Stimulated activated CD8-positive, alpha-beta memory T cell treated with anti-CD3 and anti-CD28 coated beads, Interleukin-15, amount 100 ng/mL, for 1 hour (primary cell): ENCODE results near the gene JMJD7.
"Not testable (repeated sequence)": the region's sequence is repeated elsewhere in the genome, so short reads cannot be mapped to it uniquely, and the experiment has no call there.

Experiments
- DNase-seq: peaks from one replicate; pipeline ENCODE4 v3.0.0-alpha.2; 2020; ENCODE audit warnings: low read depth

The JMJD7 gene

GRCh38 chr15:41822957-41823356 lies 4.9 kb upstream of the JMJD7 start:
- no peak for DNase-seq

GRCh38 chr15:41823502-41823901 lies 4.4 kb upstream of the JMJD7 start:
- DNase-seq = no peak

DNA sequence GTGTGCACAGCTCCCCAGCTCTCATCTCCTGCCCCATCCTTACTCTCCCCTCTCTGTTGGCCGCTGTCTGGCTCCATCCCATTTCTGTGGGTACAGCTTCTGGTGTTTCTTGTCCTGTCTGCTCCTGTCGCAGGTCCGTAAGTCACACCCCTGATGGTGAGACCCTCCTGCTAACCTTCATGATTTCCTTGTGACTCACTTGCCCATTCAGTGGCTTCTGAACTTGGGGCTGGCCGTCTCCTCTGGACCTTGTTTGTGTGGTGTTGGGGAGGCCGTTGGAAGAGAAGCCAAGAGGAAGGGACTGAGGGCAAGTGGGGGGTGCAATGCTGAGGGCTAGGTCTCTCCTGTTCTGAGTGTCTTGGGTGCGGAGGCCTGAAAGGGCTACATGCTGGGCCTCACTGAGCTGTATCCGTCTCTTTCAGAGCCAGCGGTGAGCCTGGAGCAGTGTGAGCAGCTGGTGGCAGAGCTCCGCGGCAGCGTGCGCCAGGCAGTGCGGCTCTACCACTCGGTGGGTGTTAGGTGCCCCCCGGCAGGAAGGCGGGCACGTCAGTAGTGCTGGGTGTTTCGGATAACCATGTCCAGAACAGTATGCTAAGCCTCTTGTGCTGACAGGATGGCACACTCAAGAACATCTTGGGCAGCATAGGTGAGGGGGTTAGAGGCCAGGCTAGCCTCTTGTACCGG lies 3.7 kb upstream of the JMJD7 start:
- no peak for DNase-seq

DNA sequence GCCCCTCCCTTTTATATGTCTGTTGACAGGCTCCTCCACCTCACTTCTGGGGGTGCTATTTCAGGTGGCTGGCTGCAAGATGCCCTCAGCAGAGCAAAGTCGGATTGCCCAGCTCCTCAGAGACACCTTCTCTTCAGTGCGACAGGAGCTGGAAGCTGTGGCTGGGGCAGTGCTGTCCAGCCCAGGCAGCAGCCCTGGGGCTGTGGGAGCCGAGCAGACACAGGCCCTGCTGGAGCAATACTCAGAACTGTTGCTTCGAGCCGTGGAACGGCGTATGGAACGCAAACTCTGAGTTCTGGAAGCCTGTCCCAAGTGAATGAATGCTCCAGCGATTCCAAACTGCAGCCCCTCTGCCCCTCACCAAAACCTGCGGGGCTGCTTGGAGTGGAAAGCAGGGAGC lies 2.7 kb upstream of the JMJD7 start:
- DNase-seq = no peak

DNA sequence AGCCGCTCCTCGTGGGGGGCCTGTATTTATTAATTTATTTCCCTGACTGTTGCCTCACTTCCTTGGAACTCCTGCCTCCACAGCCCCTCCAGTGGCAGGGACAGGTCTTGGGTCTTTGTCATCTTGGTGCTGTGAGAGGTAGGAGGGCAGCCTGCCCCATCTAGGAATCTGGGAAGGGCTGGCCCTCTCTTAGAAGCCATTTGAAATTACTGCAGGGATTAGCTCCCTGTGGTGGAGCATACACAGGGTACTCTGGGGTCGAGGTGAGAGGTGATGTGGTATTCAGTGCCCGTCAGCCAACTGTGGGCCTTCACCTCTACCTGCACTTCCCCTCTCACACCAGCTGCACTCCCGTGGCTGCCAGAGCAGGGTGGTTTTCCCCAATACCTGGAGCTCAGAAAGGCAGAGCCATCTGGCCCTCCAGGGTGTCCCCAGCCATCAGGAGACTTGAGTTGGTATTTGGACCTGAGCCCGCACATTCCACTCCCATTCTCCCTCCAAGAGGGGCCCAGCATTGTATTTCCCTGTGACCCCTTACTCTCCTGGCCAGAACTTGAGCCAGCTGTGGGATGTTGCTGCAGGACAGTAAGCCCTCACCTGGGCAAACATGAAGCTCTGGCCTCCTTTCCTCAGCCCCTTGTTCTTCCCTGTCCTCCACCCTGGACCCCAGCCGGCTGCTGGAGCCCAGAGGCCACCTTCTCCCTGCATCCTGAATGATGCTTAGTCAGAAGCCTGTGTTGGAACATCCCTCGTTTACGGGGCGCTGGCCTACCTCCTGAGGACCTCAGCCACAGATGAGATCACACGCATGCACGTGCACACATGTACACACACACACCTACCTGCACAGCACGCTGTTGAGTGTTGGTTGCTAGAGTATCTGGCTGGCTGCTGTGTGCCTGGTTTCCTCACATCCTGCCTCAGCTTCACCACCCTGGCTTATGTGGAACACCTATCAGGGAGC lies 2.0 kb upstream of the JMJD7 start:
- DNase-seq = no peak

- no peak for DNase-seq
These were observed 507 bp upstream of the JMJD7 start for GRCh38 chr15:41827290-41827879.

GRCh38 chr15:41828807-41829141 lies 882 bp downstream of the JMJD7 start:
- no peak for DNase-seq

GRCh38 chr15:41829959-41830646 lies 2.2 kb downstream of the JMJD7 start:
- DNase-seq = no peak

GRCh38 chr15:41831291-41831690 lies 3.4 kb downstream of the JMJD7 start:
- not testable (repeated sequence) for DNase-seq

- DNase-seq = no peak
These were observed 4.3 kb downstream of the JMJD7 start for GRCh38 chr15:41832208-41832607.

- DNase-seq = no peak
These were observed 5.0 kb downstream of the JMJD7 start for GRCh38 chr15:41832875-41833274.

DNA sequence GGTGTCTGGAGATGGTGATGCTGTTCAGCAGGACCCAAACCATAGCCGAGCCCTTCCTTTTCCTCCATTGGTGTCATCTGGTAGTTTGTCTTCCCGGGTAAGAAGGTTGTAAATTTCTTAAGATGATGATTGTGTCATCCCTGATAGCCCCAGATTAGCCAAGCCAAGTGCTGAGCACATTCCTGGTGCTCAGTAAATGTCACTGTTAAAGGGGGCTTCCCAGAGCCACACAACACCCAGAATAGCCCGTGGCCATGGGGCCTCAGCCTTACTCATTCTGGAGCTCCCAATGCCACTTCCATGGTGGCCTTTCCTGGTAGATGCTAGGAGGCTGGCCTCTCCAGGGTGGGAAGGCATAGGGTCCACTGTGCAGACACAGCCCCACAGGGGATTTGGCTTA lies 6.2 kb downstream of the JMJD7 start:
- DNase-seq = no peak

DNA sequence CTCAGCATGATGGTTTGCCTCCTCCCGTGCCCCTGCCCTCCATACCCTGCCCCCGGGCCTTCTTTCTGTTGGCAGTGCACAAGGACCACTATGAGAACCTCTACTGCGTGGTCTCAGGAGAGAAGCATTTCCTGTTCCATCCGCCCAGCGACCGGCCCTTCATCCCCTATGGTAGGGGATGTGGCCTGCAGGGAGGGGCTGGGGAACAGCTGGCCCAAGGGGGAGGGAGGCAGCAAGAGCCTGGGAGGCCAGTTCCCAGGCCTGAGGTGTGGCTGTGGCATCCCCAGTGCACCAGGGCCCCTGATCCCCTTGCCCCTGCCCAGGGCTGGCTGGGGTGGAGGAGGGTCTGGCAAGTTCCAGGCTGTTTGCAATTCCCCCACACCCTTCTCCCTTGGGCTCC lies 8.2 kb downstream of the JMJD7 start:
- no peak for DNase-seq

GRCh38 chr15:41836713-41837454 lies 9.0 kb downstream of the JMJD7 start:
- no peak for DNase-seq

DNA sequence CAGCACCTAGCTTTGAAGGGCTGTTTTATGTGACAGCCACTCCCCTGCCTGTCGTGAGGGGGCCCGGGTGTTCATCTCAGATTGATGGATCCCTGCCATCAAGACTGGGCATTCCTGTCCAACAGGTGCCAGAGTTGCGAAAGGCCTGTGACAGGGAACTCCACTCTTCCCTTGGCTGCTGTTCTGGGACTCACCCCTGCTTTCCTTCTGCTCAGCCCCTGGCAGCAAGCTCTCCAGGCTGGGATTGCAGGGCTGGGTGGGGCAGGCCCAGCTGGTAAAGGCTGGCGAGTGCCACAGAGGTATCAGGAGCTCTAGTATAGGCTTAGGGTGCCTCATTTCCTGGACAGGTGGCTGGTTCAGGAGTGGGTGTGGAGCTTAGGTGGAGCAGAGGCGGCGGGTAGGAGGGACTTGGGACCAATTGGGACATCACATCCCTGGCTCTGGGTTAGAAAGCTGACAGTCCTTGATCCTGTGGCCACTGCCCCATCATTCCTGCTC lies 10.6 kb downstream of the JMJD7 start, which contains the start of gene PLA2G4B:
TSS of gene PLA2G4B (plus strand) at position 448 of the 498 bp plus-strand sequence. CDS start 67 bp downstream, outside the sequence.
- DNase-seq = no peak

GRCh38 chr15:41839781-41840491 lies 12.0 kb downstream of the JMJD7 start:
- DNase-seq = no peak

DNA sequence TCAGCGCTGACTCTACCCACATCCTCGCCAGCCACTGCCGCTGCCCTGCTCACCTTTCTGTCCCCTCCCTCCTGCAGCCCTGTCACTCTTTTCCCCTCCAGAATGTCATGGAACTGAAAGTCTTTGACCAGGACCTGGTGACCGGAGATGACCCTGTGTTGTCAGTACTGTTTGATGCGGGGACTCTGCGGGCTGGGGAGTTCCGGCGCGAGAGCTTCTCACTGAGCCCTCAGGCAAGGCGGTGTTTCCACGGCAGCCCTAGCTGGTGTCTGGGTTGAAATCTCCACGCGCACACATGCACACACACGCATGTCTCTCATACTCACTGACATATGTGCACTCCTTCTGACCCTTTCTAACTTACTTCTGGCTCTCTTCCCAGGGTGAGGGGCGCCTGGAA lies 12.8 kb downstream of the JMJD7 start:
- no peak for DNase-seq

GRCh38 chr15:41841131-41841530 lies 13.2 kb downstream of the JMJD7 start:
- no peak for DNase-seq

DNA sequence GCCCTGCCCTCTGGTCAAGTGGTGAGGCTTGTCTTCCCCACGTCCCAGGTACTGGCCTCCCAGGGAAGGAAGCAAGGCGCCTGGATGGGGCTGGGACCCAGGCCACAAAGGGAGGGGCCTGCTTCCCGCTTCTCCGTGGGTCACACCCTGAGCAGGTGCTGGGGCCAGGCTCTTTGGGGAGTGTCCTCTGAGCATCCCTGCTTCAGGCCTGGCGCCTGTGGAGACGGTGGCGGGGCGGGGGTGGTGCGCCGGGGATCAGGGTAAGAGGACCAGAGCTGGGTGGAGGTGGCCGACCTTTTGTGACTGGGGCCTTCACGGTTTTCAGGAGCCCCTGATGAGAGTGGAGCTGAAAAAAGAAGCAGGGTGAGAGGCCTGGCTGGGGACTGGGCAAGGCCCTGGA lies 14.3 kb downstream of the JMJD7 start:
- no peak for DNase-seq

- DNase-seq = no peak
These were observed 15.7 kb downstream of the JMJD7 start for GRCh38 chr15:41843571-41843970.

GRCh38 chr15:41844814-41845213 lies 16.9 kb downstream of the JMJD7 start:
- DNase-seq = no peak
